Natural killer cell (primary cell): ENCODE measurements around the gene ZCCHC14. TPM values are rescaled to one million over a fixed set of nuclear protein-coding genes. Genes with fewer than 3 reads are reported as not detected.

ENCODE experiments used
- ATAC-seq, 3 donors: fragments of 150-1000 bp in 2 of 3; fragments of 200-7000 bp in 1 of 3; cut with Tn5 transposase; 1 replicate in 1 of 3; 2 replicates in 2 of 3; pipeline ENCODE4 v1.10.0; 2021; ENCODE audit warnings: mild to moderate bottlenecking in 2 of 3, moderate library complexity in 2 of 3
- DNase-seq, 2 donors: peaks; one replicate each; pipeline versions ENCODE4 v3.0.0 to v3.0.0-alpha.2; 2013 to 2021; ENCODE audit warnings: mixed read lengths in 1 of 2
- H3K27ac ChIP-seq: one replicate; pipeline ENCODE4 v1.5.1; 2013; ENCODE audit warnings: mild to moderate bottlenecking, low read length
- H3K27me3 ChIP-seq: one replicate; pipeline ENCODE4 v1.6.1; 2013; ENCODE audit warnings: low read length; ENCODE audit not compliant: control insufficient read depth, insufficient read depth
- H3K36me3 ChIP-seq: one replicate; pipeline ENCODE4 v1.6.1; 2013; ENCODE audit warnings: low read length; ENCODE audit not compliant: control insufficient read depth, insufficient read depth
- H3K4me1 ChIP-seq: one replicate; pipeline ENCODE4 v1.6.1; 2013; ENCODE audit warnings: low read length; ENCODE audit not compliant: control insufficient read depth, insufficient read depth
- H3K4me3 ChIP-seq: one replicate; pipeline ENCODE4 v1.5.1; 2013; ENCODE audit warnings: low read length
- H3K9me3 ChIP-seq: one replicate; pipeline ENCODE4 v1.6.1; 2013; ENCODE audit warnings: low read length; ENCODE audit not compliant: control insufficient read depth, insufficient read depth
- H3K27ac Mint-ChIP-seq, 2 donors: one replicate each; pipeline ENCODE4 v1.8.0; 2022; ENCODE audit warnings: mild to moderate bottlenecking in 2 of 2, mixed read lengths in 2 of 2, moderate library complexity in 1 of 2
- H3K27me3 Mint-ChIP-seq, 2 donors: one replicate each; pipeline ENCODE4 v1.8.0; 2022; ENCODE audit warnings: low read depth in 2 of 2, mixed read lengths in 2 of 2
- H3K36me3 Mint-ChIP-seq: one replicate; pipeline ENCODE4 v1.8.0; 2022; ENCODE audit warnings: mixed read lengths
- H3K4me1 Mint-ChIP-seq, 2 donors: one replicate each; pipeline ENCODE4 v1.8.0; 2022; ENCODE audit warnings: mixed read lengths in 2 of 2
- H3K4me3 Mint-ChIP-seq: one replicate; pipeline ENCODE4 v1.8.0; 2022; ENCODE audit warnings: mild to moderate bottlenecking, moderate library complexity, mixed read lengths
- H3K9me3 Mint-ChIP-seq, 2 donors: one replicate each; pipeline ENCODE4 v1.8.0; 2022; ENCODE audit warnings: mixed read lengths in 2 of 2
- CTCF ChIP-seq: fragments of 200-600 bp; IDR thresholded peaks from one replicate; pipeline ENCODE4 v1.8.0; 2022; ENCODE audit warnings: antibody characterized with exemption
- WGBS: methylation state at CpG from one replicate; pipeline ENCODE4 v1.1.7; 2013; ENCODE audit warnings: missing lambda C conversion rate; ENCODE audit not compliant: insufficient coverage; 5-methylcytosine and 5-hydroxymethylcytosine counted together
- intact Hi-C: fragments of 100-400 bp; cut with micrococcal nuclease; formaldehyde crosslinking; loops from one replicate; pipeline ENCODE4 v1.14.2; 2022
- total RNA-seq, 4 donors: library from RNA; stranded (reverse); fragments of 120-200 nt in 1 of 4; gene quantifications; one replicate each; pipeline versions ENCODE4 v1.2.3 to v1.2.4, GENCODE V29; 2013 to 2022

The ZCCHC14 gene
- total RNA-seq, 3 donors from 2014 or later (not counting 1 experiment from before 2014, with no cell fraction given): 12.2 to 20.9 (median 19.2) TPM

GRCh38 chr16:87535457-87535854 is 42.6 kb upstream of the ZCCHC14 start:
- H3K27ac Mint-ChIP-seq: no peak overlapping the region
- DNase-seq (no peak), ATAC-seq (no peak)
- no peak overlapping the region for H3K4me3 Mint-ChIP-seq
- no peaks in the 10 kb centered on the region for H3K36me3 Mint-ChIP-seq
- peaks cover 2% of the 10 kb centered on the region in 2 donors for H3K9me3 Mint-ChIP-seq
- no peaks in the 10 kb centered on the region for H3K36me3 ChIP-seq
- H3K27me3 ChIP-seq: peaks cover 3% of the 10 kb centered on the region
- H3K4me3 ChIP-seq: no peak overlapping the region
- TF ChIP-seq CTCF: no peak
- no peak overlapping the region for H3K27ac ChIP-seq
- whole genome bisulfite sequencing: 63% methylated on average over 1 of the region's 3 CpGs
- H3K27me3 Mint-ChIP-seq: peaks cover 38 to 40% of the 10 kb centered on the region in 2 donors
- no peaks in the 10 kb centered on the region for H3K4me1 ChIP-seq
- no peaks in the 10 kb centered on the region for H3K4me1 Mint-ChIP-seq
- H3K9me3 ChIP-seq: peaks cover 3% of the 10 kb centered on the region
- intact Hi-C loops: no loop called here

GRCh38 chr16:87534751-87535150 is 41.9 kb upstream of the ZCCHC14 start:
- Mint-ChIP-seq H3K4me3 (no peak overlapping the region), H3K27ac (no peak overlapping the region), H3K4me1 (no peaks in the 10 kb centered on the region), H3K36me3 (peaks cover 1% of the 10 kb centered on the region), H3K27me3 (peaks cover 33 to 34% of the 10 kb centered on the region in 2 donors), H3K9me3 (peaks cover 2 to 5% of the 10 kb centered on the region in 2 donors)
- peaks cover 3% of the 10 kb centered on the region for H3K9me3 ChIP-seq
- no peaks in the 10 kb centered on the region for H3K4me1 ChIP-seq
- H3K4me3 ChIP-seq: no peak overlapping the region
- 86% methylated on average over 9 of the region's 9 CpGs for WGBS
- no peaks in the 10 kb centered on the region for H3K27me3 ChIP-seq
- no peaks in the 10 kb centered on the region for H3K36me3 ChIP-seq
- DNase-seq (no peak), ATAC-seq (no peak)
- no peak for TF ChIP-seq CTCF
- intact Hi-C loops: no loop called here
- H3K27ac ChIP-seq: no peak overlapping the region

- peaks cover 3% of the 10 kb centered on the region for H3K9me3 ChIP-seq
- no peak overlapping the region for H3K27ac ChIP-seq
- Mint-ChIP-seq H3K36me3 (peaks cover 7% of the 10 kb centered on the region), H3K27me3 (peaks cover 26 to 32% of the 10 kb centered on the region in 2 donors), H3K27ac (no peak overlapping the region), H3K4me1 (no peaks in the 10 kb centered on the region), H3K4me3 (no peak overlapping the region), H3K9me3 (peaks cover 2 to 8% of the 10 kb centered on the region in 2 donors)
- DNase-seq: no peak
- H3K4me1 ChIP-seq: no peaks in the 10 kb centered on the region
- no peak overlapping the region for H3K4me3 ChIP-seq
- H3K27me3 ChIP-seq: no peaks in the 10 kb centered on the region
- ATAC-seq: no peak
- no peaks in the 10 kb centered on the region for H3K36me3 ChIP-seq
- no peak for TF ChIP-seq CTCF
- intact Hi-C loops: no loop called here
- 90% methylated on average over 3 of the region's 5 CpGs for WGBS
These were observed 41.3 kb upstream of the ZCCHC14 start for GRCh38 chr16:87534030-87534653.

- Mint-ChIP-seq H3K9me3 (peaks cover 2 to 8% of the 10 kb centered on the region in 2 donors), H3K27ac (no peak overlapping the region)
- WGBS: 79% methylated on average over 1 of the region's 1 CpG
These were observed 40.2 kb upstream of the ZCCHC14 start for GRCh38 chr16:87533061-87533460.

More at GRCh38 chr16:87533061-87533460, 40.2 kb upstream of the ZCCHC14 start:
- intact Hi-C loops: no loop called here
- Histone ChIP-seq H3K9me3 (peaks cover 3% of the 10 kb centered on the region), H3K4me1 (no peaks in the 10 kb centered on the region), H3K4me3 (no peak overlapping the region), H3K36me3 (no peaks in the 10 kb centered on the region), H3K27me3 (no peaks in the 10 kb centered on the region), H3K27ac (no peak overlapping the region)
- ATAC-seq (no peak), DNase-seq (no peak)
- no peak overlapping the region for H3K4me3 Mint-ChIP-seq
- H3K4me1 Mint-ChIP-seq: no peaks in the 10 kb centered on the region
- peaks cover 16 to 24% of the 10 kb centered on the region in 2 donors for H3K27me3 Mint-ChIP-seq
- no peak for TF ChIP-seq CTCF
- H3K36me3 Mint-ChIP-seq: peaks cover 8% of the 10 kb centered on the region
